ENCODE results near the gene TCP11X2.
"Not testable (repeated sequence)": the region's sequence is repeated elsewhere in the genome, so short reads cannot be mapped to it uniquely, and the experiment has no call there.

The TCP11X2 gene

GRCh38 chrX:102471762-102472220, at the start of gene TCP11X2:
TSS of gene TCP11X2 (minus strand) at chrX:102471812.
- DNase-seq, result not testable (repeated sequence)

DNA sequence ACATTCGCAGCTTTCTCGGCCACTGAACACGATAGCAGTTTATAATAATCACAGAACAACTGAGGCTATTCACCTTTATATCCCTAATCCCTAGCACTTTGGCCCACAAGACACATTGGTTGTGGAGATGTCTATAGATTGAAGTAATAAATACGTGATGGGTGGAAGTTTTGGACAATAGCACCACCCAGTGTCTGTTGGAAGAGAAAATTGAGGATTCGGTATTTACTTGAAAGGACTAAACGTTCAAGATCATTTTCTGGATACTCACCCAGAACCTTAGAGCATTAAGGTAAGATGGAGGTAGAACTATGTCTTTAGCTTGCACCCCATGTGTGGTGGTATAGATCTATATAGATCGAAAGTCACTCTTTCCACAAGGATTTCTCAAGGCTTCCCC, 45.7 kb upstream of the TCP11X2 start:
- DNase-seq, result no peak

DNA sequence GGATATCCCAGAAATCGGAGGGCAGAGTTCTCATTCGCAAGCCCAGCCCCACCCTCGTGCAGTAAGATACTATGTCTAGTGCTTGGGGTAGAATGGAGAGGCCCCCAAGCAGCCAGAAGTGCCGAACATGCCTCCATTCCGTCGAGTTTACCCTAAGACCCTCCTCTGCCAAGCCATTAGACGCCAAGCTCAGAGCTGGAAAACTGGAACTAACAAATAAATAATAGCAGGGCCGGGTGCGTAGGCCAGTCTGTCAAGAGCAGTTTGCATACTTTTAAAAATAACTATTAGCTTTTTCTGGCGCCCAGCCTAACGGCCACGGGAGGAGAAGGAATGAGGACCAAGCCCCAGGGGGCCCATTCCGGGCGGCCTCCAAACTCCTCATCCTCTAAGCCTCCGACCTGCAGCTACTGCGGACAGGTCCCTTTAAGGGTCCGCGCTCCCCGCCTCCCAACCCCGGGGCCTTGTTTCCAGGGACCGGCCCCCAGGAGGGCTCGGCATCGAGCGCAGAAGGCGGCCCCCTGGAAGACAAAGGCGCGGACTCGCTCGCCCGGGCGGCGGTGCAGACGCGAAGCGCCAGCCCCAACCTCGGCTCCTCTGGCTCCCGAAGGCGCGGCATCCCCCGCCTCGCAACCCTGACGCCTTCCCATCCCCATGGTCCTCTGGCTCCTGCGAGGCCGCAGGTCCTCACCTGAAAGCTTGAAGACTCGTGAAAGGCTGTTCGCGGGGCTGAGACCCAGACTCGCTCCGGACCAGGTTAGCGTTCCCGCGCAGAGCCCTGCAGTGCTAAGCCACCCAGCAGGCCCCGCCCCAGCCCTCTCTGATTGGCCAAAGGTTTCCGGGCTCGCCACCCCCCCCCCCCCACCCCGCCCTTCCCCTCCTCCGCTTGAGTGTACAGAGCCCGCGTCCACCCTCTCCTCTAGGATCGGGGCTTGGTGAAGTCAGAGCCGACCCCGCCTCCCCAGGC, 44.6 kb upstream of the TCP11X2 start, which contains the start of gene TMSB15A:
TSS of gene TMSB15A (minus strand) at position 765 of the 967 bp plus-strand sequence.
- DNase-seq, result peak; percentile 45

- no peak for DNase-seq
Measured at GRCh38 chrX:102514536-102514935, 42.9 kb upstream of the TCP11X2 start.

- DNase-seq, result no peak
Measured at GRCh38 chrX:102498732-102499131, 27.1 kb upstream of the TCP11X2 start.

DNA sequence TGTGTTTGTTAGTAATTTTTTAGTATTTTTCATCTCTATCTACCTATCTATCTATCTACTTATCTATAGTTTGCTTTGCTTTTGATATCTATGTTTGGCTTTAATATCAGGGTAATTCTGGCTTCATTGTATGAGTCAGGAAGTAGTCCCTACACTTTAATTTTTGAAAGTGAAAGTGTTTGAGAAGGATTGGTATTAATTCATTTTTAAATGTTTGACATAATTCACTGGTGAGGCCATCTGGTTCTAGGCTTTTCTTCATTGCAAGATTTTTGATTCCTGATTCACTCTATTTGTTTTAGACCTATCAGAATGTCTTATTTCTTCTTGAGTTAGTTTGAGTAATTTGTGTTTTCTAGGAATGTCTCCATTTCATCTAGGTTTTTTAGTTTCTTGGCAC, 20.2 kb upstream of the TCP11X2 start:
- DNase-seq, result no peak

DNA sequence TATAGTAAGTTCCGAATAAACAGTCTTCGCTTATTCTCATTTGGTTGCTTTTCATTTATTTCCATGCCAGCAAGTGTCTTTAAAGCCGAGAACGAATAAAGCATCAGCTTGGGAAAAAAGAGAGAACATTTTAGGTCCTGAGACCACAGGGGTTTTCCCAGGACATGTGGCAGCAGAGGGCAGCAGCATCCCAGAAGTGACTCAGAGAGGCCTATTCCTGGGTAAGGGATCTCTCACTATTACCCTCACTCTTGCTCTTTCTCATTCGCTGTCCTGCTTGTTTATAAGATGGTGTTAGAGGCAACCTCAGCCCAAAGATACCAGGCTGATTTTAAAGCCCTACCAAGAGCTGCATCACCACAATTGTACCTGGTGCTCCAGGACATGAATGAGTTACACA, 7.2 kb upstream of the TCP11X2 start:
- DNase-seq, result not testable (repeated sequence)

GRCh38 chrX:102470215-102470614, 1.4 kb downstream of the TCP11X2 start:
- DNase-seq, result not testable (repeated sequence)

DNA sequence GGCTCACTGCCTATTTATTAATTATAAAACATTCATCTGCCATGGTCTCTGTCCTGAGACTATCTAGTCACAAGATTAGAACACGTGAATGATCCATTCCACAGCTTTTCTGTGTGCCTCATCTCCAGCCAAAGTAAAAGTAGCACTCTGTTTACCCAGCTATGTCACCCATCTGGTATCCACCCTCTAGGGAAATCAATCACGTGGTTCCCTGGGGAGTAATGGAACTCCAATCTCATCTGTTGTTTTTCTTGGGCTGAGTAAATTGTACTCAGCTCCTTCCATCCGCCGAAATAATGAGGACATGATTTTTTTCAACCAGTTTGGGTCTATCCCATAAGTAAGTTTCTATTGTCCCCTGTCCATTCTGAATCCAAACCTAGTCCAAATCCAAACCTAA, 13.0 kb downstream of the TCP11X2 start:
- DNase-seq, result not testable (repeated sequence)

DNA sequence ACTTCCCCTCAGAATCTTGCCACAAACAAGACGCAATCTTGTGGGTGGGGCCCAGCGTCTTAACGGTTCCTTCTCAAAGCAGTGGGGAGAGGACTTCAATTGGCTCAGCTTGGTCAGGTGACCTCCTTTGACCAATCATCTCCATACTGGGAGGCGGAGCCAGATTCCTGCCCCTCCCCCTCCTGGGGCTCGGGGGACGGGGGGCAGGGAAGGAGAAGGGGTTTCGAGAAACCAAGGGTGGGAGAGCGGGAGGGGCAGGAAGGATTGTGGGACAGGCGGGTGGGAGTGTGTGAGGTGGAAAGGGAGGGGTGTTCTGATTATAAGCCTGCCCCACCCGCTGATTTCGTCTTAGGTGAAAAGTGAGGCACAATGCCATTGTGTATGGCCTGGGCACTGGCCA, 31.7 kb downstream of the TCP11X2 start, which contains the start of gene NXF2B:
TSS of gene NXF2B (minus strand) at position 101 of the 400 bp plus-strand sequence. CDS start 59,972 bp downstream, outside the sequence.
- not testable (repeated sequence) for DNase-seq

DNA sequence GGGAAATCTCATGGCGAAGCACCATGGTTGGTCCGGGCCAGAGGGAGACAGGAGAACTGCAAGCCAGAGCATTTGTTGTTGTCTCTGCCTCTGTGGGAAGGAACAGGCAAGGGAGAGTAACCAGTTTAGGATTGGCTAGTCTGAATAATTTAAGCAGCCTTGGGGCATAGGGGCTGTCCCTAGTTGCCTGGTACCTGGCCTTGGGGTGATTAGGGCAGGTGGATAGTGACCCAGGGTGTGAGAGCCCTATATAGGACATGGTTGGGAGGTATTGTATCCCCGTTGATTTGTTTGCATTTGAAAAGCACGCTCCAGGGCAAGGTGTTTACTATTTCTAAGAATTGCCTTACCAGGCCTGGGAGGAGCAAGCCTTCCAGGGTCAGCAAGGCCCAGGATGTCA, 57.1 kb downstream of the TCP11X2 start:
- DNase-seq, result not testable (repeated sequence)

All from stimulated activated CD4-positive, alpha-beta T cell treated with anti-CD3 and anti-CD28 coated beads, Interleukin-1b, Interleukin-23, amount 100 ng/mL, for 48 hours (primary cell).